Measurements from ENCODE around the gene KIF14.
"Not testable (repeated sequence)": the region's sequence is repeated elsewhere in the genome, so short reads cannot be mapped to it uniquely, and the experiment has no call there.

The KIF14 gene

GRCh38 chr1:200540281-200540680 is 80.3 kb downstream of the KIF14 start:
- no peaks in the 10 kb centered on the region for H3K36me3 ChIP-seq (ENCODE audit: insufficient read depth, low read length)
- H3K4me1 ChIP-seq (ENCODE audit: insufficient read depth, low read length): no peaks in the 10 kb centered on the region
- no peak overlapping the region for H3K9ac ChIP-seq (ENCODE audit: low read depth, low read length)
- no peaks in the 10 kb centered on the region for H3K9me3 ChIP-seq (ENCODE audit: control insufficient read depth, insufficient read depth, low read length)

- Histone ChIP-seq H3K9ac (ENCODE audit: low read depth, low read length) (no peak overlapping the region), H3K4me1 (ENCODE audit: insufficient read depth, low read length) (no peaks in the 10 kb centered on the region), H3K36me3 (ENCODE audit: insufficient read depth, low read length) (no peaks in the 10 kb centered on the region), H3K9me3 (ENCODE audit: control insufficient read depth, insufficient read depth, low read length) (no peaks in the 10 kb centered on the region)
Observed at GRCh38 chr1:200538179-200538578, 82.4 kb downstream of the KIF14 start.

GRCh38 chr1:200535605-200536004 is 84.9 kb downstream of the KIF14 start:
- H3K4me1 ChIP-seq (ENCODE audit: insufficient read depth, low read length): 0 out of 2 replicates have a peak, but pooled peaks cover 2% of the 10 kb centered on the region
- no peak overlapping the region for H3K9ac ChIP-seq (ENCODE audit: low read depth, low read length)
- no peaks in the 10 kb centered on the region for H3K9me3 ChIP-seq (ENCODE audit: control insufficient read depth, insufficient read depth, low read length)
- H3K36me3 ChIP-seq (ENCODE audit: insufficient read depth, low read length): no peaks in the 10 kb centered on the region

GRCh38 chr1:200530623-200531261 is 89.8 kb downstream of the KIF14 start:
- Histone ChIP-seq H3K9me3 (ENCODE audit: control insufficient read depth, insufficient read depth, low read length) (no peaks in the 10 kb centered on the region), H3K9ac (ENCODE audit: low read depth, low read length) (no peak overlapping the region), H3K4me1 (ENCODE audit: insufficient read depth, low read length) (0 out of 2 replicates have a peak, but pooled peaks cover 6% of the 10 kb centered on the region), H3K36me3 (ENCODE audit: insufficient read depth, low read length) (no peaks in the 10 kb centered on the region)

GRCh38 chr1:200528858-200529606 is 91.5 kb downstream of the KIF14 start:
- H3K4me1 ChIP-seq (ENCODE audit: insufficient read depth, low read length): peaks cover 9% of the 10 kb centered on the region; the same call in 1 of the 2 replicates
- H3K9ac ChIP-seq (ENCODE audit: low read depth, low read length): no peak overlapping the region
- no peaks in the 10 kb centered on the region for H3K36me3 ChIP-seq (ENCODE audit: insufficient read depth, low read length)
- H3K9me3 ChIP-seq (ENCODE audit: control insufficient read depth, insufficient read depth, low read length): no peaks in the 10 kb centered on the region

GRCh38 chr1:200527670-200528069 is 92.9 kb downstream of the KIF14 start:
- H3K4me1 ChIP-seq (ENCODE audit: insufficient read depth, low read length): peaks cover 12% of the 10 kb centered on the region; the same call in 1 of the 2 replicates
- H3K9me3 ChIP-seq (ENCODE audit: control insufficient read depth, insufficient read depth, low read length): no peaks in the 10 kb centered on the region
- H3K9ac ChIP-seq (ENCODE audit: low read depth, low read length): no peak overlapping the region
- no peaks in the 10 kb centered on the region for H3K36me3 ChIP-seq (ENCODE audit: insufficient read depth, low read length)

- no peaks in the 10 kb centered on the region for H3K9me3 ChIP-seq (ENCODE audit: control insufficient read depth, insufficient read depth, low read length)
- H3K4me1 ChIP-seq (ENCODE audit: insufficient read depth, low read length): peaks cover 12% of the 10 kb centered on the region; the same call in 1 of the 2 replicates
- H3K9ac ChIP-seq (ENCODE audit: low read depth, low read length): no peak overlapping the region
- H3K36me3 ChIP-seq (ENCODE audit: insufficient read depth, low read length): no peaks in the 10 kb centered on the region
Observed at GRCh38 chr1:200526709-200527612, 93.6 kb downstream of the KIF14 start.

- Histone ChIP-seq H3K36me3 (ENCODE audit: insufficient read depth, low read length) (no peaks in the 10 kb centered on the region), H3K9me3 (ENCODE audit: control insufficient read depth, insufficient read depth, low read length) (no peaks in the 10 kb centered on the region), H3K9ac (ENCODE audit: low read depth, low read length) (no peak overlapping the region), H3K4me1 (ENCODE audit: insufficient read depth, low read length) (peaks cover 7% of the 10 kb centered on the region; the same call in 1 of the 2 replicates)
Observed at GRCh38 chr1:200525090-200525987, 95.2 kb downstream of the KIF14 start.

- not testable (repeated sequence) for H3K9ac ChIP-seq (ENCODE audit: low read depth, low read length); H3K36me3 ChIP-seq (ENCODE audit: insufficient read depth, low read length); H3K9me3 ChIP-seq (ENCODE audit: control insufficient read depth, insufficient read depth, low read length); H3K4me1 ChIP-seq (ENCODE audit: insufficient read depth, low read length)
Observed at GRCh38 chr1:200524551-200524950, 96.0 kb downstream of the KIF14 start.

- Histone ChIP-seq H3K9ac (ENCODE audit: low read depth, low read length) (no peak overlapping the region), H3K4me1 (ENCODE audit: insufficient read depth, low read length) (peaks cover 6% of the 10 kb centered on the region; the same call in 1 of the 2 replicates), H3K36me3 (ENCODE audit: insufficient read depth, low read length) (no peaks in the 10 kb centered on the region), H3K9me3 (ENCODE audit: control insufficient read depth, insufficient read depth, low read length) (no peaks in the 10 kb centered on the region)
Observed at GRCh38 chr1:200524092-200524491, 96.5 kb downstream of the KIF14 start.

- peaks cover 6% of the 10 kb centered on the region; the same call in 1 of the 2 replicates for H3K4me1 ChIP-seq (ENCODE audit: insufficient read depth, low read length)
- no peaks in the 10 kb centered on the region for H3K9me3 ChIP-seq (ENCODE audit: control insufficient read depth, insufficient read depth, low read length)
- H3K9ac ChIP-seq (ENCODE audit: low read depth, low read length): no peak overlapping the region
- H3K36me3 ChIP-seq (ENCODE audit: insufficient read depth, low read length): no peaks in the 10 kb centered on the region
Observed at GRCh38 chr1:200520735-200521134, 99.8 kb downstream of the KIF14 start.

- Histone ChIP-seq H3K9me3 (ENCODE audit: control insufficient read depth, insufficient read depth, low read length) (no peaks in the 10 kb centered on the region), H3K36me3 (ENCODE audit: insufficient read depth, low read length) (no peaks in the 10 kb centered on the region), H3K4me1 (ENCODE audit: insufficient read depth, low read length) (no peaks in the 10 kb centered on the region), H3K9ac (ENCODE audit: low read depth, low read length) (no peak overlapping the region)
Observed at GRCh38 chr1:200518524-200518923, 102.0 kb downstream of the KIF14 start.

- Histone ChIP-seq H3K9me3 (ENCODE audit: control insufficient read depth, insufficient read depth, low read length) (no peaks in the 10 kb centered on the region), H3K9ac (ENCODE audit: low read depth, low read length) (no peak overlapping the region), H3K36me3 (ENCODE audit: insufficient read depth, low read length) (no peaks in the 10 kb centered on the region), H3K4me1 (ENCODE audit: insufficient read depth, low read length) (no peaks in the 10 kb centered on the region)
Observed at GRCh38 chr1:200512191-200512590, 108.4 kb downstream of the KIF14 start.

All from ES-I3 (cell line).